ENCODE results near the gene PROK1. TPM values are rescaled to one million over a fixed set of nuclear protein-coding genes. Genes with fewer than 3 reads are reported as not detected.

PROK1 gene
- total and polyA plus RNA-seq, 2 of the 4 experiments (the other 2 are of a cell fraction), result not detected

DNA sequence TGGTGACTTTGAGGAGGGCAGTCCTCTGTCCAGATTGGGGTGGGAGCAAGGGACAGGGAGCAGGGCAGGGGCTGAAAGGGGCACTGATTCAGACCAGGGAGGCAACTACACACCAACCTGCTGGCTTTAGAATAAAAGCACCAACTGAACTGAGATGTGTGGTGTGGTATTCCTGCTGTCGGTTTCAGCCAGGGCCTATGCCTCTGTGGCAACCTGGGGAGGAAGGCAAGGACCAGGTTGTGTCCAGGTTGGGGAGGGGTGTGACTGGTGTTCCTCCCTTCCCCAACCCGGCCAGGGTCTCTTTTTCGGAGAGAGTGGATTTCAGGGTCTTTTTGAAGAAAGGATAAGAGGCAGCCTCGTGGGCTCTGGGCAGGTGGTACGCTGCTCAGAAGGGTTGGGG, 6.3 kb downstream of the PROK1 start:
- H3K4me3 ChIP-seq (ENCODE audit: insufficient read depth, low read depth, low read length), result no peak overlapping the region
- H2AFZ ChIP-seq (replicated peaks; ENCODE audit: low read length, poor library complexity), result no peak overlapping the region
- H2BK20ac ChIP-seq (ENCODE audit: low read depth, low read length), result no peak overlapping the region
- intact Hi-C loops (cut with micrococcal nuclease), result no loop called here
- H2BK5ac ChIP-seq (ENCODE audit: low read depth, low read length, poor library complexity, severe bottlenecking), result no peak overlapping the region
- no peak overlapping the region for H4K8ac ChIP-seq (ENCODE audit: low read depth in 2 of 2, low read length in 2 of 2)
- in situ Hi-C loops (cut with MboI; ENCODE audit: low sequenced_read_pairs), result no loop called here
- POLR2A ChIA-PET (ENCODE audit: unreplicated experiment), result no interaction called here
- H4K20me1 ChIP-seq (ENCODE audit: insufficient read depth, low read length), result no peaks in the 10 kb centered on the region
- H3K27ac ChIP-seq (ENCODE audit: insufficient read depth, low read length), result no peak overlapping the region
- no peak overlapping the region for H2BK120ac ChIP-seq (ENCODE audit: low read depth, low read length)
- no peak overlapping the region for H3K18ac ChIP-seq (ENCODE audit: low read depth, low read length)
- H2AK9ac ChIP-seq (replicated peaks; ENCODE audit: low read depth, low read length, poor library complexity), result no peak overlapping the region
- H2AK5ac ChIP-seq (ENCODE audit: low read depth, low read length), result no peak overlapping the region
- dilution Hi-C loops (cut with HindIII; ENCODE audit: low sequenced_read_pairs, unreplicated experiment), result no loop called here
- H3K36me3 ChIP-seq (ENCODE audit: control insufficient read depth, insufficient read depth, low read length), result no peaks in the 10 kb centered on the region
- WGBS, 2 experiments (ENCODE audit: extremely low coverage in 2 of 2, insufficient read length in 1 of 2), result 50% methylated on average over 2 of the region's 5 CpGs; no CpG with 5 or more reads in 1 of the 2 experiments
- no peaks in the 10 kb centered on the region for H3K79me1 ChIP-seq (ENCODE audit: low read depth in 1 of 2, low read length in 2 of 2)
- CTCF ChIA-PET, result no interaction called here
- TF ChIP-seq RFX5 (IDR thresholded peaks at IDR 0.05; ENCODE audit: low read depth, low read length) (no peak), BHLHE40 (IDR thresholded peaks at IDR 0.05; ENCODE audit: low read depth, low read length) (no peak), MAZ (IDR thresholded peaks at IDR 0.05; ENCODE audit: borderline replicate concordance, low read depth, low read length) (no peak), POLR2A (IDR thresholded peaks at IDR 0.05; ENCODE audit: low read depth, low read length) (no peak), RAD21 (IDR thresholded peaks at IDR 0.05; ENCODE audit: low read length) (no peak)
- TF ChIP-seq, protein P1, sequence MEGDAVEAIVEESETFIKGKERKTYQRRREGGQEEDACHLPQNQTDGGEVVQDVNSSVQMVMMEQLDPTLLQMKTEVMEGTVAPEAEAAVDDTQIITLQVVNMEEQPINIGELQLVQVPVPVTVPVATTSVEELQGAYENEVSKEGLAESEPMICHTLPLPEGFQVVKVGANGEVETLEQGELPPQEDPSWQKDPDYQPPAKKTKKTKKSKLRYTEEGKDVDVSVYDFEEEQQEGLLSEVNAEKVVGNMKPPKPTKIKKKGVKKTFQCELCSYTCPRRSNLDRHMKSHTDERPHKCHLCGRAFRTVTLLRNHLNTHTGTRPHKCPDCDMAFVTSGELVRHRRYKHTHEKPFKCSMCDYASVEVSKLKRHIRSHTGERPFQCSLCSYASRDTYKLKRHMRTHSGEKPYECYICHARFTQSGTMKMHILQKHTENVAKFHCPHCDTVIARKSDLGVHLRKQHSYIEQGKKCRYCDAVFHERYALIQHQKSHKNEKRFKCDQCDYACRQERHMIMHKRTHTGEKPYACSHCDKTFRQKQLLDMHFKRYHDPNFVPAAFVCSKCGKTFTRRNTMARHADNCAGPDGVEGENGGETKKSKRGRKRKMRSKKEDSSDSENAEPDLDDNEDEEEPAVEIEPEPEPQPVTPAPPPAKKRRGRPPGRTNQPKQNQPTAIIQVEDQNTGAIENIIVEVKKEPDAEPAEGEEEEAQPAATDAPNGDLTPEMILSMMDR (conservative IDR thresholded peaks at IDR 0.05; ENCODE audit: low read depth, low read length), result no peak
- TF ChIP-seq, protein P2, sequence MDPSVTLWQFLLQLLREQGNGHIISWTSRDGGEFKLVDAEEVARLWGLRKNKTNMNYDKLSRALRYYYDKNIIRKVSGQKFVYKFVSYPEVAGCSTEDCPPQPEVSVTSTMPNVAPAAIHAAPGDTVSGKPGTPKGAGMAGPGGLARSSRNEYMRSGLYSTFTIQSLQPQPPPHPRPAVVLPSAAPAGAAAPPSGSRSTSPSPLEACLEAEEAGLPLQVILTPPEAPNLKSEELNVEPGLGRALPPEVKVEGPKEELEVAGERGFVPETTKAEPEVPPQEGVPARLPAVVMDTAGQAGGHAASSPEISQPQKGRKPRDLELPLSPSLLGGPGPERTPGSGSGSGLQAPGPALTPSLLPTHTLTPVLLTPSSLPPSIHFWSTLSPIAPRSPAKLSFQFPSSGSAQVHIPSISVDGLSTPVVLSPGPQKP (IDR thresholded peaks at IDR 0.05; ENCODE audit: borderline replicate concordance, low read depth, low read length), result no peak
- no peak for ATAC-seq (ENCODE audit: low read depth)
- no peaks in the 10 kb centered on the region for H3K4me1 ChIP-seq (ENCODE audit: control insufficient read depth, insufficient read depth, low read length)
- H4K91ac ChIP-seq (ENCODE audit: insufficient read depth, low read depth, low read length), result no peak overlapping the region
- H3K4me2 ChIP-seq (ENCODE audit: low read depth, low read length), result no peak overlapping the region
- H4K5ac ChIP-seq (ENCODE audit: low read depth, low read length), result no peak overlapping the region
- no peak overlapping the region for H3K56ac ChIP-seq (ENCODE audit: extremely low read depth, insufficient read depth, low read length)
- no peak overlapping the region for H3K9ac ChIP-seq (ENCODE audit: low read depth, low read length)
- no peak overlapping the region for H2BK15ac ChIP-seq (ENCODE audit: low read depth, low read length)
- no peak overlapping the region for H3K4ac ChIP-seq (ENCODE audit: low read depth, low read length)
- no peak overlapping the region for H3K23ac ChIP-seq (ENCODE audit: low read depth, low read length)
- no peak overlapping the region for H3K14ac ChIP-seq (replicated peaks; ENCODE audit: low read depth, low read length)
- no peak for DNase-seq
- H3K9me3 ChIP-seq (ENCODE audit: control insufficient read depth, insufficient read depth, low read length), result no peaks in the 10 kb centered on the region
- no peaks in the 10 kb centered on the region for H3K9me1 ChIP-seq (ENCODE audit: insufficient read depth, low read length)
- BruUV-seq (replicated peaks), result no TSS peak
- peaks cover 44% of the 10 kb centered on the region for H3K27me3 ChIP-seq (ENCODE audit: control insufficient read depth, insufficient read depth, low read length)
